NCI-H1930 (cell line): Measurements from ENCODE around the gene MAPK12.

Experiments
- DNase-seq, 2 experiments: peaks; one replicate each; lab custom pipeline; 2025; lab: John Stamatoyannopoulos, UW

MAPK12 gene

GRCh38 chr22:50261615-50262459 is at the start of gene MAPK12:
MAPK12 (minus strand) TSS chr22:50261683; CDS start chr22:50261509, 174 bp downstream.
- peak; percentile 47 to 68 for DNase-seq

GRCh38 chr22:50310949-50311444 is 49.5 kb upstream of the MAPK12 start:
- no peak for DNase-seq

GRCh38 chr22:50310031-50310722 is 48.7 kb upstream of the MAPK12 start:
- no peak for DNase-seq

- no peak for DNase-seq
Observed at GRCh38 chr22:50309601-50309991, 48.1 kb upstream of the MAPK12 start.

GRCh38 chr22:50308986-50309600 is 47.6 kb upstream of the MAPK12 start:
- DNase-seq = no peak

- no peak for DNase-seq
Observed at GRCh38 chr22:50308597-50308935, 47.1 kb upstream of the MAPK12 start.

- DNase-seq = no peak
Observed at GRCh38 chr22:50307890-50308596, 46.6 kb upstream of the MAPK12 start.

- peak; percentile 59 to 83 for DNase-seq
Observed at GRCh38 chr22:50306753-50307749, 45.6 kb upstream of the MAPK12 start, which contains the start of gene PLXNB2. PLXNB2 (minus strand) TSS chr22:50307646; CDS start chr22:50290584, 17,062 bp downstream.

GRCh38 chr22:50305923-50306566 is 44.6 kb upstream of the MAPK12 start:
- DNase-seq = no peak

GRCh38 chr22:50305393-50305922 is 44.0 kb upstream of the MAPK12 start:
- no peak for DNase-seq

- DNase-seq = no peak
Observed at GRCh38 chr22:50304528-50305392, 43.3 kb upstream of the MAPK12 start.

- no peak for DNase-seq
Observed at GRCh38 chr22:50303848-50304527, 42.5 kb upstream of the MAPK12 start.

- no peak for DNase-seq
Observed at GRCh38 chr22:50303515-50303847, 42.0 kb upstream of the MAPK12 start.

GRCh38 chr22:50302564-50302963 is 41.1 kb upstream of the MAPK12 start:
- DNase-seq = no peak

- DNase-seq = no peak
Observed at GRCh38 chr22:50302041-50302541, 40.6 kb upstream of the MAPK12 start.

- DNase-seq = no peak
Observed at GRCh38 chr22:50301581-50301991, 40.1 kb upstream of the MAPK12 start.

GRCh38 chr22:50300620-50301257 is 39.3 kb upstream of the MAPK12 start:
- DNase-seq = no peak
